Activated B cell treated with CpG ODN at 0.5 μM for 24 hours (primary cell): ENCODE data around the gene LSM14A. TPM values are rescaled to one million over a fixed set of nuclear protein-coding genes. Genes with fewer than 3 reads are reported as not detected.

Experiments used
- ATAC-seq: fragments of 200-7000 bp; cut with Tn5 transposase; one replicate; pipeline ENCODE4 v1.10.0; 2021; ENCODE audit warnings: low read depth, mild to moderate bottlenecking, moderate library complexity
- CTCF ChIA-PET: fragments of 350-600 bp; sonication (Branson Sonifier 250); formaldehyde crosslinking; loops from one replicate; lab custom pipeline; 2021; ENCODE audit warnings: antibody characterized with exemption; lab: Charles Lee
- POLR2A ChIA-PET: fragments of 350-600 bp; sonication (Branson Sonifier 250); formaldehyde crosslinking; loops from one replicate; lab custom pipeline; 2021; ENCODE audit warnings: antibody characterized with exemption; lab: Charles Lee
- DNase-seq: peaks from one replicate; pipeline ENCODE4 v3.0.0; 2022
- H3K27ac Mint-ChIP-seq: one replicate; pipeline ENCODE4 v1.8.0; 2020; ENCODE audit warnings: mixed read lengths
- H3K27me3 Mint-ChIP-seq: one replicate; pipeline ENCODE4 v1.8.0; 2021; ENCODE audit warnings: mixed read lengths
- H3K36me3 Mint-ChIP-seq: one replicate; pipeline ENCODE4 v1.8.0; 2021; ENCODE audit warnings: low read depth, mixed read lengths
- H3K4me1 Mint-ChIP-seq: one replicate; pipeline ENCODE4 v1.8.0; 2021; ENCODE audit warnings: mixed read lengths
- H3K4me3 Mint-ChIP-seq: one replicate; pipeline ENCODE4 v1.8.0; 2020; ENCODE audit warnings: mild to moderate bottlenecking, mixed read lengths
- H3K9me3 Mint-ChIP-seq: one replicate; pipeline ENCODE4 v1.8.0; 2020; ENCODE audit warnings: mixed read lengths
- intact Hi-C: fragments of 100-400 bp; cut with micrococcal nuclease; formaldehyde crosslinking; loops from one replicate; pipeline ENCODE4 v1.15.1; 2024
- total RNA-seq: library from RNA; stranded (reverse); gene quantifications from 2 replicates; pipeline ENCODE4 v1.2.3, GENCODE V29; 2022
- TF ChIP-seq, protein P1 (sequence below): fragments of 200-600 bp; IDR thresholded peaks from one replicate; pipeline ENCODE4 v1.8.0; 2022; ENCODE audit warnings: antibody characterized with exemption, mild to moderate bottlenecking

The LSM14A gene
- total RNA-seq, 1 donor from 2014 or later = 136 TPM

DNA sequence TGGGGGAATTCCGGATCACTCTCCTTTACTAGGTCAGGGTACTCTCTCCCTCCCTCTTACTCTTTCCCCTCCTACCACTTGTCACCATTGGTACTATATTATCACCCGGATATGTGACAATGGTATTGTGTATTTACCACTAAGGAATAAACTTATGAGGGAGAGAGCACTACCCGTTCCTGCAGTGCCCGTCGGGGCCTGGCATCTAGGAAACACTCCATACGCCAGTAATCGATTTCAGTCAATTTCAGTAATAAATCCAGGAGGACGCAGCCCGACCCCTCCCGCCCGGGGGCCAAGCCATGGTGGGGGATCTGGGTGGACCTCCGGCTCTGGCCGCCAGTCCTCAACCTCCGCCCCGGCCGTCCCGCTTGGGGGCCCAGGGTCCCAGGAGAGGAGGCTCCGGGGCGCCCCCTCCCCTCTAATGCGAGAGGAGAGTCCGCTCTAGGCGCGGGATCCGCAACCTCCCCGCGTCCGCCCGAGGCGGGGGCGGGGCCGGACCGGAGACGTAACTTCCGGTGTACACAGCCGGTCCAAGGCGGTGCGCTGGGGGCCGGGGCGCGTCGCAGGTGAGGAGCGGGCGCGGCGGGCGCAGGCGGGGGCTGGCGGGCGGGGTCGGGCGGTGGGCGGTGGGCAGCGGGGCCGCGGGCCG is 81.9 kb downstream of the LSM14A start, which contains the start of gene GARRE1:
Gene GARRE1 (plus strand): TSS at position 509 of the 652 bp plus-strand sequence. CDS start 45,920 bp downstream, outside the sequence.
- peak; percentile 87 for ATAC-seq
- Mint-ChIP-seq H3K9me3 (no peaks in the 10 kb centered on the region), H3K27ac (peak within 1 kb of the TSS; percentile 96), H3K4me1 (peaks cover 38% of the 10 kb centered on the region), H3K4me3 (peak within 1 kb of the TSS; percentile 98), H3K36me3 (peaks cover 8% of the 10 kb centered on the region), H3K27me3 (no peaks in the 10 kb centered on the region)
- peak; percentile 90 for DNase-seq
- ChIA-PET POLR2A (interaction anchor here (0.7 to 1.9 kb wide), 6 partner anchors 15 to 81 kb away, joined by 3 to 17 read pairs (median 4); no protein-coding TSS in a partner anchor), CTCF (no interaction called here)
- TF ChIP-seq, protein P1, sequence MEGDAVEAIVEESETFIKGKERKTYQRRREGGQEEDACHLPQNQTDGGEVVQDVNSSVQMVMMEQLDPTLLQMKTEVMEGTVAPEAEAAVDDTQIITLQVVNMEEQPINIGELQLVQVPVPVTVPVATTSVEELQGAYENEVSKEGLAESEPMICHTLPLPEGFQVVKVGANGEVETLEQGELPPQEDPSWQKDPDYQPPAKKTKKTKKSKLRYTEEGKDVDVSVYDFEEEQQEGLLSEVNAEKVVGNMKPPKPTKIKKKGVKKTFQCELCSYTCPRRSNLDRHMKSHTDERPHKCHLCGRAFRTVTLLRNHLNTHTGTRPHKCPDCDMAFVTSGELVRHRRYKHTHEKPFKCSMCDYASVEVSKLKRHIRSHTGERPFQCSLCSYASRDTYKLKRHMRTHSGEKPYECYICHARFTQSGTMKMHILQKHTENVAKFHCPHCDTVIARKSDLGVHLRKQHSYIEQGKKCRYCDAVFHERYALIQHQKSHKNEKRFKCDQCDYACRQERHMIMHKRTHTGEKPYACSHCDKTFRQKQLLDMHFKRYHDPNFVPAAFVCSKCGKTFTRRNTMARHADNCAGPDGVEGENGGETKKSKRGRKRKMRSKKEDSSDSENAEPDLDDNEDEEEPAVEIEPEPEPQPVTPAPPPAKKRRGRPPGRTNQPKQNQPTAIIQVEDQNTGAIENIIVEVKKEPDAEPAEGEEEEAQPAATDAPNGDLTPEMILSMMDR = no peak
- intact Hi-C loops = loop anchor here (1.0 to 5.0 kb wide), 3 partner anchors 61 to 248 kb away; no protein-coding TSS in a partner anchor

DNA sequence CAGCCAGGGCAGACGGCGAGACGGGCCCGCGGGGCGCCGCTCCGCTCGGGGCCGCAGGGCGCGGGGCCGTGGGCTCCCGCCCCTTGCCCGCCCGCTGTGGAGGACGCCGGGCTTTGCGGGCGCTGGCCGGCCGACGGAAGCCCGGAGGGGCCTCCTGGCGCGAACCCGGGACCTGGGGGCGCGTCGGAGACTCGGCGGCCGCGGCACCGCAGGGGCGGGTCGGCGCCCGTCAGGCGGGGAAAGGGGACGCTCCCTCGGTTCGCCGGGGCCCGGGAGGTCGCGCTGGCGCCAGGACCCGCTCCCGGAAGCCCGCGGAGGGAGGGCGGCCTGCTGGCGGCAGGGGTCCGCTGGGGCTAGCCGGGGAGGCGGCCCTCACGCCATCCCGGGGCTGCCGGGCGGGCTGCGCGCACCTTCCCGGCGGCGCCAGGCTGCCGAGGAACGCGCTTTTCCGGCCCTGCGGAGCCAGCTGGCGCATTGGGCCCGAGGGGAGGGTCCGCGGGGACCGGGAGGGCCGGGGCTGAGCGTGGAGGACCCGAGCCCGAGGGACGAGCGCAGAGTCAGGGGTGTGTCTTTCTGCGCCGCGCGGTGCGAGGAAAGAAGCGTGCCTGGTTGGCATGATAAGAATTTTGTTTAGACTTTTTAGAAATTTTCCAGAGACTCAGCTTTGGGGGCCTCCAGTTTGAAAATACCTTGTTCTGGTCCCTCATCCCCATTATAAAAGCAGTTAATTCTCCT is 82.6 kb downstream of the LSM14A start:
- ChIA-PET CTCF (no interaction called here), POLR2A (interaction anchor here (1.2 to 1.5 kb wide), 2 partner anchors 14 to 60 kb away, joined by 3 to 17 read pairs; no protein-coding TSS in a partner anchor)
- H3K4me3 Mint-ChIP-seq = peak overlapping the region; percentile 83
- H3K27ac Mint-ChIP-seq = peak overlapping the region; percentile 61
- peak; percentile 60 for DNase-seq
- peaks cover 14% of the 10 kb centered on the region for H3K36me3 Mint-ChIP-seq
- H3K9me3 Mint-ChIP-seq = peaks cover 1% of the 10 kb centered on the region
- TF ChIP-seq, protein P1 = no peak
- no peaks in the 10 kb centered on the region for H3K27me3 Mint-ChIP-seq
- intact Hi-C loops = loop anchor here (1.0 to 5.0 kb wide), 4 partner anchors 15 to 247 kb away; no protein-coding TSS in a partner anchor
- H3K4me1 Mint-ChIP-seq = peaks cover 45% of the 10 kb centered on the region
- peak; percentile 58 for ATAC-seq

DNA sequence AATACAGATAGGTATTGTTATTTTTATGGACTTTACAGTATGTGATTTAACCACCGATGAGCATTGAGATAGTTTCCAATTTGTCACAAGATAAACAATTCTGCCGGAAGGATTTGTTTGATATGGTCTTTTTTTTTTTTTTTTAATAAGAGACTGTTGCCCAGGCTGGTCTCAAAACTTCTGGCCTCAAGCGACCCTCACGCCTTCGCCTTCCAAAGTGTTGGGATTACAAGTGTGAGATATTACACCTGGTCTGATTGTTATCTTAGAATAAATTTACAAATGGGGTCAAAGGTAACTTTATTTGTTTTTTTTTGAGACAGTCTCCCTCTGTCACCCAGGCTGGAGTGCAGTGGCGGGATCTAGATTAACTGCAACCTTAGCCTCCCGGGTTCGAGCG is 83.2 kb downstream of the LSM14A start:
- intact Hi-C loops = loop anchor here (1.0 kb wide), 1 partner anchor 15 kb away; no protein-coding TSS in a partner anchor

DNA sequence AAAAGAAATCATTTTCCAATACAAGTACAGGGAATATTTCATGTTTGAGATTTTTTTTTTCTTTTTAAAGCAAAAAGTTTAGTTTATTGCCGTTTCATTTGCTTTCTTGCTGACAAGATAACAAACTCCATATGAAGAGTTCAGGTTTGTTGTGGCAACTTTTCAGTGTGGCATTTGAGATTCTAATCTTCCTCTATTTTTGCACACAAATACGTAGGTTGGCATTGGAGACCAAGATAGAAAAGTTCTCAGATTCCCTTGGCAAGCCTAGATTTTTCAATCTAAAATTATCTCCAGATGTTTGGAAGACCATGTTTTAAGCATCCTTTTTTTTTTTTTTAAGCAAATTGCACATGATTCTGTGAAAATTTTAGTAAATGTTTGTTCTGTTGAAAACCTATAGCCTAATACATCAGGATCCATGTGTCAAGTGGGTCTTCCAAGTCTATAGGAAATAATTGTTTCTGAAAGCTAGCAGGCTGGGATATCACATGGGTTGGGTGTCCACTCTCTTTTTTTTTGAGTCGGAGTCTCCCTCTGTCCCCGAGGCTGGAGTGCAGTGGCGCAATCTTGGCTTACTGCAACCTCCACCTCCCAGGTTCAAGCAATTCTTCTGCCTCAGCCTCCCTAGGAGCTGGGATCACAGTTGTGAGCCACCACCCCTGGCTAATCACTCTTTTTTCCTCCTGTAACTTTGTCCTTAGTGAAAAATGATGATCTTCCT is 84.7 kb downstream of the LSM14A start:
- H3K36me3 Mint-ChIP-seq = peaks cover 25% of the 10 kb centered on the region
- TF ChIP-seq, protein P1 = no peak
- CTCF ChIA-PET = no interaction called here
- intact Hi-C loops = no loop called here
- ATAC-seq (no peak), DNase-seq (no peak)
- H3K27me3 Mint-ChIP-seq = no peaks in the 10 kb centered on the region
- H3K27ac Mint-ChIP-seq = no peak overlapping the region
- no peak overlapping the region for H3K4me3 Mint-ChIP-seq
- peaks cover 2% of the 10 kb centered on the region for H3K9me3 Mint-ChIP-seq
- POLR2A ChIA-PET = interaction anchor here (0.6 to 1.4 kb wide), 4 partner anchors 12 to 60 kb away, joined by 3 to 7 read pairs (median 6); no protein-coding TSS in a partner anchor
- peaks cover 58% of the 10 kb centered on the region for H3K4me1 Mint-ChIP-seq

More for the DNA sequence above, 83.2 kb downstream of the LSM14A start:
- Mint-ChIP-seq H3K27ac (peak overlapping the region; percentile 61), H3K36me3 (peaks cover 15% of the 10 kb centered on the region), H3K4me3 (peak overlapping the region; percentile 83), H3K9me3 (peaks cover 2% of the 10 kb centered on the region), H3K27me3 (no peaks in the 10 kb centered on the region), H3K4me1 (peaks cover 47% of the 10 kb centered on the region)
- no peak for DNase-seq
- ATAC-seq = no peak
- TF ChIP-seq, protein P1 = no peak
- ChIA-PET CTCF (no interaction called here), POLR2A (interaction anchor here (1.2 to 1.5 kb wide), 2 partner anchors 14 to 59 kb away, joined by 3 to 17 read pairs; no protein-coding TSS in a partner anchor)
